NT2/D1 (cell line): Measurements from ENCODE around the gene LRP8.

Experiments
- DNase-seq: peaks from one replicate; pipeline ENCODE4 v3.0.0-alpha.2; 2011; ENCODE audit warnings: low read depth, low spot score
- H3K27me3 ChIP-seq: 2 replicates; pipeline ENCODE4 v1.6.0; 2011; ENCODE audit warnings: mild to moderate bottlenecking; ENCODE audit not compliant: insufficient read length, insufficient read depth
- H3K36me3 ChIP-seq: 2 replicates; pipeline ENCODE4 v1.6.1; 2011; ENCODE audit warnings: mild to moderate bottlenecking, low read length, mixed read lengths; ENCODE audit not compliant: insufficient read depth, insufficient read length
- H3K4me1 ChIP-seq: 2 replicates; pipeline ENCODE4 v1.5.1; 2011; ENCODE audit not compliant: insufficient read depth, insufficient read length
- H3K4me3 ChIP-seq: 2 replicates; pipeline ENCODE4 v1.5.1; 2011; ENCODE audit warnings: low read depth; ENCODE audit not compliant: insufficient read length
- H3K9ac ChIP-seq: 2 replicates; pipeline ENCODE4 v1.6.0; 2011; ENCODE audit warnings: low read depth; ENCODE audit not compliant: insufficient read length
- H3K9me3 ChIP-seq: 2 replicates; pipeline ENCODE4 v1.5.1; 2011; ENCODE audit warnings: mild to moderate bottlenecking, low read length; ENCODE audit not compliant: insufficient read depth
- SUZ12 ChIP-seq: IDR thresholded peaks from 2 replicates; pipeline ENCODE4 v1.6.1; 2011; ENCODE audit not compliant: insufficient read length, insufficient read depth; ENCODE audit errors: extremely low read depth
- YY1 ChIP-seq: IDR thresholded peaks from 2 replicates; pipeline ENCODE4 v1.6.1; 2011; ENCODE audit not compliant: insufficient read length, insufficient read depth
- ZNF274 ChIP-seq: IDR thresholded peaks from 2 replicates; pipeline ENCODE4 v1.6.1; 2011; ENCODE audit warnings: mild to moderate bottlenecking, low read depth, low read length

Gene LRP8

DNA sequence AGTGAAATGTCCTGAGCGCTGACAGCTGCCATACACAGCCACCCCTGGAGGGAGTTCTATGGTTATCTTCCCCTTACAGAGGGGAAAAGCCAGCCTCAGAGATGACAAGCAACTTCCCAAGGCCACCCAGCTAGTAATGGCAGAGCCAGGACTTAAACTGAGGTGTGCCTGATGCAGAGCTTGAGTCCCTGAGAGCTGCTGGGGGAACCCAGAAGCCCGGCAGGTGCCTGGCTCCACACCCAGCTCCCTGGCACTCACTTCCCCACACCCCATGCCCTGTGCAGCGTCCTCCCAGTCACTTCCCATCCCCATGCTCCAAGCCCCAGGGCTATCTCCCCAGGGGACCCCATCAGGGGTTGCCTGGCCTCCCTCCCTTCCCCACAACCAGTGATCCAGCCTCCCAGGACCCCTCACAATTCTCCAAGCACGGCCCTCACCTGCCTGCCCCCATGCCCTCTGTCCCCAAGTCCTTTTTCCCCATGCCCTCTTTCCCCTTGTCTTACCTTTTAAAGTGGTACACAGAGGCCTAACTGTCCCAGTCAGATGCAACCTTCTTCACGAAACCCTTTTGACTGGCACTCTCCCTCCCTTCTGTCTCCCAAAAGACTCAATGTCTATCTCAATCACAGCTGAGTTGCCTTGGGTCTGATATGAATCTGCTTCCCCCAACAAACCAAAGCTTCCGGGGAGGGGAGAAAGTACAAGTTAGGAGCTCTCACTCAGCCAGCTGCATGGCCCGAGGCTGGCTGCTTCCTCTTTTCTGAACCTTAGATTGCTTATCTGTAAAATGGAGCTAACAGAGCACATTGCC is 39.8 kb upstream of the LRP8 start:
- H3K4me3 ChIP-seq, result no peak overlapping the region

GRCh38 chr1:53366901-53367502 is 39.1 kb upstream of the LRP8 start:
- no peak for TF ChIP-seq YY1
- no peak for TF ChIP-seq SUZ12
- no peak for TF ChIP-seq ZNF274
- no peaks in the 10 kb centered on the region for H3K36me3 ChIP-seq
- H3K4me3 ChIP-seq, result no peak overlapping the region
- H3K27me3 ChIP-seq, result no peaks in the 10 kb centered on the region
- H3K9me3 ChIP-seq, result no peaks in the 10 kb centered on the region
- DNase-seq, result no peak
- peaks cover 13% of the 10 kb centered on the region for H3K4me1 ChIP-seq
- H3K9ac ChIP-seq, result no peak overlapping the region

More for the DNA sequence above, 39.8 kb upstream of the LRP8 start:
- peaks cover 2% of the 10 kb centered on the region for H3K27me3 ChIP-seq
- H3K4me1 ChIP-seq, result peaks cover 13% of the 10 kb centered on the region
- TF ChIP-seq ZNF274, result no peak
- TF ChIP-seq SUZ12, result no peak
- no peak for TF ChIP-seq YY1
- no peaks in the 10 kb centered on the region for H3K36me3 ChIP-seq
- H3K9me3 ChIP-seq, result no peaks in the 10 kb centered on the region
- no peak for DNase-seq
- no peak overlapping the region for H3K9ac ChIP-seq

DNA sequence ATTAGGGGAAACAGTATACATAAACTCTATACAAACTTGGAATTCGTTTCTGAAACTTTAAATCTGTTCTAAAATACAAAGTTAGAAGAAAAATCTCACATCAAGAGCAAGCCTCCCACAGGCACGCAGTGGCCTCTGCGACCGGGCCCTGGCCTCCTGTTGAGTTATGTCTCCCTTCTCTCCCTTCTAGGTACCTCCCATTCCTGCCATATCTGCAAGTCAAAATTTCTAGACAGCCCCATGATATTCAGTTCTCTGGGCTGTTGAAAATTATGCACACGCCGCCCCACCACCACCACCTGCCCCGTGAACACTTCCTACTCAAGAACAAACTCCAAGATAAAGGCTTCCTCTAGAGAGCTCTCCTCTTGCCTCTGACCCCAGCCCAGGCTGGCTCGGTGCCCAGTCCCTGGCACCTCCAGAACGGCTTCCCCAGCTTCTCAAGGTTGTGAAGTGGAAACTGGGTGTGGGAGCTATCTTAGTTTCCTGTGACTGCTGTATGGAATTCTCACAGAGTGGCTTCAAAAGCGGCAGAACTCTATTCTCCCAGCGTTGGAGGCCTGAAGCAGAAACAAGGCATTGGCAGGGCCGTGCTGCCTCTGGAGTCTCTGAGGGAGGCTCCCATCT is 37.7 kb upstream of the LRP8 start:
- Histone ChIP-seq H3K9ac (no peak overlapping the region), H3K27me3 (no peaks in the 10 kb centered on the region), H3K9me3 (no peaks in the 10 kb centered on the region), H3K4me1 (peaks cover 3% of the 10 kb centered on the region), H3K36me3 (no peaks in the 10 kb centered on the region), H3K4me3 (no peak overlapping the region)
- TF ChIP-seq YY1 (no peak), ZNF274 (no peak), SUZ12 (no peak)
- no peak for DNase-seq

DNA sequence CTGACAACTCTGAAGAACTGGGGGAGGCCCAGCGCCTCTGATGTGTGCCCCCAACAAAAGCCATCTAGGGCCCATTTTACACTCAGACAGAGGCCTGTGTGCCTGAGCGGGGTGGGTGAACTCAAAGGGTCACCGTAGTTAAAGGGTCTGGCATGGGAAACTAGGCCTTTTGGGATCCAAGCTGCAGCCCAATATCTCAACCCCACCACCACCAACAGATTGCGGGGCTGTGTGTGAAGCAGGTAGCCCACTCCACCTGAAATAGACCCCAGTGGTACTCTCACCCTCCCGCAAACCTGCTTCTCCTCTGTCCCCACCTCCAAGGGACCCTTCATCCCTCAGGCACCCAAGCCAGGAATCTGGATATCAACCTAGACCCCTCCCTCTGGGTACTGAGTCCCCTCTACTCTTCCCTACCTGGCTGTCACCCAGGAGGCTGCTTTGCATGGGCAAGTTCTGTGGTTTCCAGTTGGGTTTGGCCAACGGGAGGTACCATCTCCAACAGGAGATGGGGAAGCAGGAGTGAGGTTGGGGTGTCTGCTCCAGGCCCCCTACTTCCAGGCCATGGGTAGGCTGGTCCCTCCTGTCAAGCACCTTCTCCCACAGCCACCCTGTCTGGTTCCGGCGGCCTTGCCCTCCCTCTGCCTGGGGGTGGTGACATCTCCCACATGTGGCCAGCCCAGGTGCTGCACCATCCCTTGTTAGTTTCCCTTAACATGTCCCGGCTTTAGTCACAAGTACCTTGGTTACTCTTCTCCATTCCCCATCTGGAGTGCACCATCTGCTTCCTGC is 35.2 kb upstream of the LRP8 start:
- no peak for DNase-seq
- H3K4me3 ChIP-seq, result no peak overlapping the region
- peak overlapping the region; percentile 1 for H3K9ac ChIP-seq
- no peaks in the 10 kb centered on the region for H3K36me3 ChIP-seq
- peaks cover 5% of the 10 kb centered on the region for H3K27me3 ChIP-seq
- peaks cover 10% of the 10 kb centered on the region for H3K9me3 ChIP-seq
- H3K4me1 ChIP-seq, result no peaks in the 10 kb centered on the region
- TF ChIP-seq ZNF274, result no peak; the same call in 1 of the 2 replicates
- TF ChIP-seq SUZ12, result no peak
- no peak for TF ChIP-seq YY1

- TF ChIP-seq YY1 (no peak), ZNF274 (no peak), SUZ12 (no peak)
- Histone ChIP-seq H3K4me3 (no peak overlapping the region), H3K9ac (peak overlapping the region; percentile 1), H3K36me3 (no peaks in the 10 kb centered on the region), H3K27me3 (peaks cover 5% of the 10 kb centered on the region), H3K9me3 (peaks cover 18% of the 10 kb centered on the region), H3K4me1 (no peaks in the 10 kb centered on the region)
- peak; percentile 32 for DNase-seq
Observed at GRCh38 chr1:53362270-53362669, 34.4 kb upstream of the LRP8 start.

GRCh38 chr1:53361541-53361961 is 33.7 kb upstream of the LRP8 start:
- no peaks in the 10 kb centered on the region for H3K36me3 ChIP-seq
- H3K9me3 ChIP-seq, result peaks cover 25% of the 10 kb centered on the region
- no peak for DNase-seq
- peaks cover 5% of the 10 kb centered on the region for H3K27me3 ChIP-seq
- H3K4me1 ChIP-seq, result no peaks in the 10 kb centered on the region
- TF ChIP-seq SUZ12, result no peak
- no peak for TF ChIP-seq YY1
- no peak for TF ChIP-seq ZNF274
- peak overlapping the region; percentile 33 for H3K9ac ChIP-seq
- no peak overlapping the region for H3K4me3 ChIP-seq
